ENCODE measurements around the gene UST. TPM values are rescaled to one million over a fixed set of nuclear protein-coding genes. Genes with fewer than 3 reads are reported as not detected.
A peak's percentile ranks its signal among the peaks of the same experiment; 100 is the strongest.

Gene UST
- total and polyA plus RNA-seq, 4 donors: 0.24 to 2.7 (median 0.87) TPM

GRCh38 chr6:148891405-148891783 is 144.6 kb downstream of the UST start:
- TF ChIP-seq NR2F2 (IDR thresholded peaks at IDR 0.05) (peak; percentile 40), SP1 (IDR thresholded peaks at IDR 0.05) (no peak), HNF4A (conservative IDR thresholded peaks at IDR 0.05) (peak; percentile 47 to 49), RAD21 (IDR thresholded peaks at IDR 0.05) (peak in 1 of 2 donors; percentile 5)
- TF ChIP-seq, protein P1, sequence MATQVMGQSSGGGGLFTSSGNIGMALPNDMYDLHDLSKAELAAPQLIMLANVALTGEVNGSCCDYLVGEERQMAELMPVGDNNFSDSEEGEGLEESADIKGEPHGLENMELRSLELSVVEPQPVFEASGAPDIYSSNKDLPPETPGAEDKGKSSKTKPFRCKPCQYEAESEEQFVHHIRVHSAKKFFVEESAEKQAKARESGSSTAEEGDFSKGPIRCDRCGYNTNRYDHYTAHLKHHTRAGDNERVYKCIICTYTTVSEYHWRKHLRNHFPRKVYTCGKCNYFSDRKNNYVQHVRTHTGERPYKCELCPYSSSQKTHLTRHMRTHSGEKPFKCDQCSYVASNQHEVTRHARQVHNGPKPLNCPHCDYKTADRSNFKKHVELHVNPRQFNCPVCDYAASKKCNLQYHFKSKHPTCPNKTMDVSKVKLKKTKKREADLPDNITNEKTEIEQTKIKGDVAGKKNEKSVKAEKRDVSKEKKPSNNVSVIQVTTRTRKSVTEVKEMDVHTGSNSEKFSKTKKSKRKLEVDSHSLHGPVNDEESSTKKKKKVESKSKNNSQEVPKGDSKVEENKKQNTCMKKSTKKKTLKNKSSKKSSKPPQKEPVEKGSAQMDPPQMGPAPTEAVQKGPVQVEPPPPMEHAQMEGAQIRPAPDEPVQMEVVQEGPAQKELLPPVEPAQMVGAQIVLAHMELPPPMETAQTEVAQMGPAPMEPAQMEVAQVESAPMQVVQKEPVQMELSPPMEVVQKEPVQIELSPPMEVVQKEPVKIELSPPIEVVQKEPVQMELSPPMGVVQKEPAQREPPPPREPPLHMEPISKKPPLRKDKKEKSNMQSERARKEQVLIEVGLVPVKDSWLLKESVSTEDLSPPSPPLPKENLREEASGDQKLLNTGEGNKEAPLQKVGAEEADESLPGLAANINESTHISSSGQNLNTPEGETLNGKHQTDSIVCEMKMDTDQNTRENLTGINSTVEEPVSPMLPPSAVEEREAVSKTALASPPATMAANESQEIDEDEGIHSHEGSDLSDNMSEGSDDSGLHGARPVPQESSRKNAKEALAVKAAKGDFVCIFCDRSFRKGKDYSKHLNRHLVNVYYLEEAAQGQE (IDR thresholded peaks at IDR 0.05): no peak
- Histone ChIP-seq H3K9me3 (ENCODE audit: control insufficient read depth in 4 of 4, low read length in 3 of 4) (no peaks in the 10 kb centered on the region), H3K4me1 (ENCODE audit: control insufficient read depth in 4 of 4, insufficient read depth in 4 of 4, low read length in 3 of 4) (peaks cover 0 to 14% (median 12%) of the 10 kb centered on the region in 4 donors), H3K9ac (ENCODE audit: low read depth in 1 of 2, low read length in 2 of 2) (no peak overlapping the region), H3K27me3 (ENCODE audit: control insufficient read depth in 4 of 4, insufficient read depth in 4 of 4, low read length in 3 of 4) (no peaks in the 10 kb centered on the region), H3K27ac (ENCODE audit: low read depth in 1 of 2, low read length in 2 of 2) (no peak overlapping the region), H3K36me3 (ENCODE audit: control insufficient read depth in 4 of 4, insufficient read depth in 3 of 4, low read depth in 1 of 4, low read length in 3 of 4) (no peaks in the 10 kb centered on the region), H3K4me3 (ENCODE audit: low read depth in 1 of 3, low read length in 3 of 3) (no peak overlapping the region)
- WGBS: 46% methylated on average over 1 of the region's 1 CpG
- DNase-seq (ENCODE audit: low spot score): no peak

GRCh38 chr6:148892247-148892646 is 145.4 kb downstream of the UST start:
- no peak overlapping the region for H3K4me3 ChIP-seq (ENCODE audit: low read depth in 1 of 3, low read length in 3 of 3)
- H3K36me3 ChIP-seq (ENCODE audit: control insufficient read depth in 4 of 4, insufficient read depth in 3 of 4, low read depth in 1 of 4, low read length in 3 of 4): no peaks in the 10 kb centered on the region
- DNase-seq (ENCODE audit: low spot score): no peak
- H3K27me3 ChIP-seq (ENCODE audit: control insufficient read depth in 4 of 4, insufficient read depth in 4 of 4, low read length in 3 of 4): no peaks in the 10 kb centered on the region
- no peaks in the 10 kb centered on the region for H3K9me3 ChIP-seq (ENCODE audit: control insufficient read depth in 4 of 4, low read length in 3 of 4)
- no peak overlapping the region for H3K9ac ChIP-seq (ENCODE audit: low read depth in 1 of 2, low read length in 2 of 2)
- H3K4me1 ChIP-seq (ENCODE audit: control insufficient read depth in 4 of 4, insufficient read depth in 4 of 4, low read length in 3 of 4): peaks cover 0 to 14% (median 12%) of the 10 kb centered on the region in 4 donors
- H3K27ac ChIP-seq (ENCODE audit: low read depth in 1 of 2, low read length in 2 of 2): no peak overlapping the region
- TF ChIP-seq GABPA (IDR thresholded peaks at IDR 0.05 in 1 of 2, conservative IDR thresholded peaks at IDR 0.05 in 1 of 2) (no peak), EGR1 (IDR thresholded peaks at IDR 0.05; ENCODE audit: low read depth in 2 of 2) (no peak), NR2F2 (IDR thresholded peaks at IDR 0.05) (no peak), RAD21 (IDR thresholded peaks at IDR 0.05) (no peak), HNF4G (IDR thresholded peaks at IDR 0.05) (no peak), MAX (IDR thresholded peaks at IDR 0.05) (no peak)
- TF ChIP-seq, protein P2, sequence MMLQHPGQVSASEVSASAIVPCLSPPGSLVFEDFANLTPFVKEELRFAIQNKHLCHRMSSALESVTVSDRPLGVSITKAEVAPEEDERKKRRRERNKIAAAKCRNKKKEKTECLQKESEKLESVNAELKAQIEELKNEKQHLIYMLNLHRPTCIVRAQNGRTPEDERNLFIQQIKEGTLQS (IDR thresholded peaks at IDR 0.05): no peak
- TF ChIP-seq, protein P3, sequence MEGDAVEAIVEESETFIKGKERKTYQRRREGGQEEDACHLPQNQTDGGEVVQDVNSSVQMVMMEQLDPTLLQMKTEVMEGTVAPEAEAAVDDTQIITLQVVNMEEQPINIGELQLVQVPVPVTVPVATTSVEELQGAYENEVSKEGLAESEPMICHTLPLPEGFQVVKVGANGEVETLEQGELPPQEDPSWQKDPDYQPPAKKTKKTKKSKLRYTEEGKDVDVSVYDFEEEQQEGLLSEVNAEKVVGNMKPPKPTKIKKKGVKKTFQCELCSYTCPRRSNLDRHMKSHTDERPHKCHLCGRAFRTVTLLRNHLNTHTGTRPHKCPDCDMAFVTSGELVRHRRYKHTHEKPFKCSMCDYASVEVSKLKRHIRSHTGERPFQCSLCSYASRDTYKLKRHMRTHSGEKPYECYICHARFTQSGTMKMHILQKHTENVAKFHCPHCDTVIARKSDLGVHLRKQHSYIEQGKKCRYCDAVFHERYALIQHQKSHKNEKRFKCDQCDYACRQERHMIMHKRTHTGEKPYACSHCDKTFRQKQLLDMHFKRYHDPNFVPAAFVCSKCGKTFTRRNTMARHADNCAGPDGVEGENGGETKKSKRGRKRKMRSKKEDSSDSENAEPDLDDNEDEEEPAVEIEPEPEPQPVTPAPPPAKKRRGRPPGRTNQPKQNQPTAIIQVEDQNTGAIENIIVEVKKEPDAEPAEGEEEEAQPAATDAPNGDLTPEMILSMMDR (IDR thresholded peaks at IDR 0.05; ENCODE audit: low read depth, low read length, missing input control): no peak

DNA sequence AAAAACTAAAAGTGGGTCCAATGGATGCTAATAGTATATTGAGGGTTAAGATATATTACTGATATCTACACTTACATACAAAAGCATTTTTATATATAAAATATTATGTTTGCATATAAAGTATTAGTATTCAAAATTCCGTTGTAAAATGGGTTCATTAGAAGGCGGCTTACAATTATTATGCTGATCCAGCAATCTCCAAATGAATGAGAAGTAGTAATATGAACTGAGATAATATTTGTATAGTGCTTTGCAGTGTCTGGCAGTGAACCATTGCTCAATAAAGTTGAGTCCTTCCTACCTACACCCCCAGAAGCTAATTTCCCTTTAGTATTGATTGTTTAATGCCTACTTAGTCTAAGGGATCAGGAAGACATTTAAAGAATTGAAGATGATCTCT is 146.2 kb downstream of the UST start:
- no peak overlapping the region for H3K4me3 ChIP-seq (ENCODE audit: low read depth in 1 of 3, low read length in 3 of 3)
- H3K27me3 ChIP-seq (ENCODE audit: control insufficient read depth in 4 of 4, insufficient read depth in 4 of 4, low read length in 3 of 4): no peaks in the 10 kb centered on the region
- no peak for TF ChIP-seq YY1 (IDR thresholded peaks at IDR 0.05)
- TF ChIP-seq MAX (IDR thresholded peaks at IDR 0.05): no peak
- TF ChIP-seq FOXA1 (IDR thresholded peaks at IDR 0.05): no peak
- no peak for TF ChIP-seq HNF4A (conservative IDR thresholded peaks at IDR 0.05)
- 65% methylated on average over 2 of the region's 2 CpGs for WGBS
- DNase-seq (ENCODE audit: low spot score): no peak
- no peak overlapping the region for H3K27ac ChIP-seq (ENCODE audit: low read depth in 1 of 2, low read length in 2 of 2)
- H3K4me1 ChIP-seq (ENCODE audit: control insufficient read depth in 4 of 4, insufficient read depth in 4 of 4, low read length in 3 of 4): peaks cover 0 to 14% (median 12%) of the 10 kb centered on the region in 4 donors
- no peaks in the 10 kb centered on the region for H3K36me3 ChIP-seq (ENCODE audit: control insufficient read depth in 4 of 4, insufficient read depth in 3 of 4, low read depth in 1 of 4, low read length in 3 of 4)
- H3K9me3 ChIP-seq (ENCODE audit: control insufficient read depth in 4 of 4, low read length in 3 of 4): no peaks in the 10 kb centered on the region
- H3K9ac ChIP-seq (ENCODE audit: low read depth in 1 of 2, low read length in 2 of 2): no peak overlapping the region
